ENCODE data around the gene RTN4RL1. TPM values are rescaled to one million over a fixed set of nuclear protein-coding genes. Genes with fewer than 3 reads are reported as not detected.
"Not testable (repeated sequence)": the region's sequence is repeated elsewhere in the genome, so short reads cannot be mapped to it uniquely, and the experiment has no call there.

RTN4RL1 gene
- polyA plus RNA-seq, 1 donor = 1.00 TPM

GRCh38 chr17:1896243-1897104 is 128.7 kb downstream of the RTN4RL1 start:
- DNase-seq = no peak

GRCh38 chr17:1895479-1895878 is 129.7 kb downstream of the RTN4RL1 start:
- DNase-seq = not testable (repeated sequence)

GRCh38 chr17:1894753-1895339 is 130.3 kb downstream of the RTN4RL1 start:
- no peak for DNase-seq

- DNase-seq = no peak
Measured at GRCh38 chr17:1890758-1891450, 134.2 kb downstream of the RTN4RL1 start.

- DNase-seq = no peak
Measured at GRCh38 chr17:1888741-1889140, 136.4 kb downstream of the RTN4RL1 start.

Other genes with a start within 250 kb of the RTN4RL1 start
- 22.3 TPM for gene SMYD4, start 195.4 kb downstream of the RTN4RL1 start, polyA plus RNA-seq (ENCODE audit: insufficient read length)
- 127 TPM for gene RPA1, start 195.3 kb downstream of the RTN4RL1 start, polyA plus RNA-seq (ENCODE audit: insufficient read length)
- 46.5 TPM for gene DPH1, start 4.8 kb upstream of the RTN4RL1 start, polyA plus RNA-seq (ENCODE audit: insufficient read length)
- gene OVCA2, start 16.7 kb upstream of the RTN4RL1 start, polyA plus RNA-seq (ENCODE audit: insufficient read length) = 10.1 TPM
- gene HIC1, start 29.8 kb upstream of the RTN4RL1 start, polyA plus RNA-seq (ENCODE audit: insufficient read length) = 13.2 TPM

Data from left kidney (tissue), 2 donors.